H1 (cell line): ENCODE measurements around the gene LCN6.

Experiments used
- CBX5 ChIP-seq: fragments of 300-800, 300-1000 bp; sonication (generic); IDR thresholded peaks from 2 replicates; pipeline ENCODE4 v1.7.1; 2016; ENCODE audit warnings: antibody characterized with exemption, low read length, low read depth
- CEBPB ChIP-seq: IDR thresholded peaks from 2 replicates; pipeline ENCODE4 v1.6.1; 2012; ENCODE audit warnings: low read depth, low read length
- EZH2 ChIP-seq: fragments of 200-600 bp; sonication (generic); IDR thresholded peaks from 2 replicates; pipeline ENCODE4 v1.7.1; 2012; ENCODE audit warnings: low read depth, mild to moderate bottlenecking, moderate library complexity, low read length, inconsistent platforms; ENCODE audit not compliant: severe bottlenecking
- GABPA ChIP-seq: IDR thresholded peaks from 2 replicates; pipeline ENCODE4 v1.6.1; 2011; ENCODE audit warnings: mild to moderate bottlenecking, low read length, moderate library complexity, borderline replicate concordance; ENCODE audit not compliant: insufficient read depth
- HDAC2 ChIP-seq, 2 experiments: fragments of 300-600 bp in 1 of 2; sonication (generic) in 1 of 2; IDR thresholded peaks; 2 replicates each; pipeline ENCODE4 v1.6.1; 2011 to 2012; ENCODE audit warnings: low read depth in 2 of 2, low read length in 2 of 2, mild to moderate bottlenecking in 2 of 2, moderate library complexity in 2 of 2, borderline replicate concordance in 1 of 2, inconsistent platforms in 1 of 2
- POLR2A ChIP-seq, 2 experiments: IDR thresholded peaks; 1 replicate in 1 of 2; 2 replicates in 1 of 2; pipeline ENCODE4 v1.6.1; 2011; ENCODE audit warnings: low read depth in 2 of 2, low read length in 2 of 2, mild to moderate bottlenecking in 2 of 2; ENCODE audit errors: control extremely low read depth in 1 of 2
- RAD21 ChIP-seq, 2 experiments: IDR thresholded peaks in 1 of 2; conservative IDR thresholded peaks in 1 of 2; 2 replicates each; pipeline ENCODE4 v1.6.1; 2011; ENCODE audit warnings: low read depth in 2 of 2, low read length in 2 of 2, improper control_type of control experiment in 1 of 2, inconsistent platforms in 1 of 2, mild to moderate bottlenecking in 1 of 2, moderate library complexity in 1 of 2
- SP1 ChIP-seq: IDR thresholded peaks from 2 replicates; pipeline ENCODE4 v1.6.1; 2011; ENCODE audit warnings: low read depth, low read length
- TAF1 ChIP-seq: IDR thresholded peaks from 2 replicates; pipeline ENCODE4 v1.6.1; 2011; ENCODE audit warnings: mild to moderate bottlenecking, low read depth, low read length
- TBP ChIP-seq: IDR thresholded peaks from 2 replicates; pipeline ENCODE4 v1.6.1; 2011; ENCODE audit warnings: low read depth, low read length, improper control_type of control experiment
- TF ChIP-seq, protein P1 (sequence below), 3 experiments: IDR thresholded peaks; 1 replicate in 2 of 3; 2 replicates in 1 of 3; pipeline versions ENCODE4 v1.5.1 to v1.6.1; 2011; ENCODE audit warnings: low read length in 3 of 3, mild to moderate bottlenecking in 3 of 3, inconsistent platforms in 2 of 3, low read depth in 1 of 3, moderate library complexity in 1 of 3; ENCODE audit not compliant: insufficient read depth in 1 of 3; ENCODE audit errors: control extremely low read depth in 1 of 3
- TF ChIP-seq, protein P2 (sequence below): IDR thresholded peaks from 2 replicates; pipeline ENCODE4 v1.6.1; 2012; ENCODE audit warnings: inconsistent platforms

- TF ChIP-seq, protein P1, sequence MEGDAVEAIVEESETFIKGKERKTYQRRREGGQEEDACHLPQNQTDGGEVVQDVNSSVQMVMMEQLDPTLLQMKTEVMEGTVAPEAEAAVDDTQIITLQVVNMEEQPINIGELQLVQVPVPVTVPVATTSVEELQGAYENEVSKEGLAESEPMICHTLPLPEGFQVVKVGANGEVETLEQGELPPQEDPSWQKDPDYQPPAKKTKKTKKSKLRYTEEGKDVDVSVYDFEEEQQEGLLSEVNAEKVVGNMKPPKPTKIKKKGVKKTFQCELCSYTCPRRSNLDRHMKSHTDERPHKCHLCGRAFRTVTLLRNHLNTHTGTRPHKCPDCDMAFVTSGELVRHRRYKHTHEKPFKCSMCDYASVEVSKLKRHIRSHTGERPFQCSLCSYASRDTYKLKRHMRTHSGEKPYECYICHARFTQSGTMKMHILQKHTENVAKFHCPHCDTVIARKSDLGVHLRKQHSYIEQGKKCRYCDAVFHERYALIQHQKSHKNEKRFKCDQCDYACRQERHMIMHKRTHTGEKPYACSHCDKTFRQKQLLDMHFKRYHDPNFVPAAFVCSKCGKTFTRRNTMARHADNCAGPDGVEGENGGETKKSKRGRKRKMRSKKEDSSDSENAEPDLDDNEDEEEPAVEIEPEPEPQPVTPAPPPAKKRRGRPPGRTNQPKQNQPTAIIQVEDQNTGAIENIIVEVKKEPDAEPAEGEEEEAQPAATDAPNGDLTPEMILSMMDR (IDR thresholded peaks at IDR 0.05; ENCODE audit: control extremely low read depth in 1 of 3, insufficient read depth in 1 of 3, low read depth in 1 of 3, low read length in 3 of 3), result no peak
- TF ChIP-seq, protein P2, sequence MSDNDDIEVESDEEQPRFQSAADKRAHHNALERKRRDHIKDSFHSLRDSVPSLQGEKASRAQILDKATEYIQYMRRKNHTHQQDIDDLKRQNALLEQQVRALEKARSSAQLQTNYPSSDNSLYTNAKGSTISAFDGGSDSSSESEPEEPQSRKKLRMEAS, result no peak
- no peak for TF ChIP-seq RAD21 (IDR thresholded peaks at IDR 0.05 in 1 of 2, conservative IDR thresholded peaks at IDR 0.05 in 1 of 2; ENCODE audit: low read depth in 2 of 2, low read length in 2 of 2)
- no peak for TF ChIP-seq POLR2A (IDR thresholded peaks at IDR 0.05; ENCODE audit: control extremely low read depth in 1 of 2, low read depth in 2 of 2, low read length in 2 of 2)
- TF ChIP-seq TBP, result no peak
- TF ChIP-seq TAF1, result no peak
- TF ChIP-seq EZH2, result no peak
- TF ChIP-seq HDAC2 (IDR thresholded peaks at IDR 0.05; ENCODE audit: borderline replicate concordance in 1 of 2, low read depth in 2 of 2, low read length in 2 of 2), result no peak
- TF ChIP-seq GABPA, result no peak
- no peak for TF ChIP-seq SP1
- TF ChIP-seq CEBPB, result no peak
- no peak for TF ChIP-seq CBX5
These were observed 9.4 kb downstream of the LCN6 start for GRCh38 chr9:136738960-136739359.
